Measurements from ENCODE around the gene LGI1.
A peak's percentile ranks its signal among the peaks of the same experiment; 100 is the strongest.

Gene LGI1

GRCh38 chr10:93777092-93777491, 19.4 kb downstream of the LGI1 start:
- Histone ChIP-seq H3K9me3 (ENCODE audit: insufficient read depth, low read length) (no peaks in the 10 kb centered on the region), H3K4me3 (ENCODE audit: insufficient read length, low read depth) (no peak overlapping the region), H3K36me3 (ENCODE audit: insufficient read depth, insufficient read length, low read length) (no peaks in the 10 kb centered on the region), H3K9ac (ENCODE audit: insufficient read length, low read depth) (no peak overlapping the region), H3K4me1 (ENCODE audit: insufficient read depth, insufficient read length) (no peaks in the 10 kb centered on the region), H3K27me3 (ENCODE audit: insufficient read depth, insufficient read length) (no peaks in the 10 kb centered on the region)
- DNase-seq (ENCODE audit: low read depth, low spot score) = no peak
- TF ChIP-seq ZNF274 (IDR thresholded peaks at IDR 0.05; ENCODE audit: low read depth, low read length) (no peak), SUZ12 (IDR thresholded peaks at IDR 0.05; ENCODE audit: extremely low read depth, insufficient read depth, insufficient read length) (no peak)

DNA sequence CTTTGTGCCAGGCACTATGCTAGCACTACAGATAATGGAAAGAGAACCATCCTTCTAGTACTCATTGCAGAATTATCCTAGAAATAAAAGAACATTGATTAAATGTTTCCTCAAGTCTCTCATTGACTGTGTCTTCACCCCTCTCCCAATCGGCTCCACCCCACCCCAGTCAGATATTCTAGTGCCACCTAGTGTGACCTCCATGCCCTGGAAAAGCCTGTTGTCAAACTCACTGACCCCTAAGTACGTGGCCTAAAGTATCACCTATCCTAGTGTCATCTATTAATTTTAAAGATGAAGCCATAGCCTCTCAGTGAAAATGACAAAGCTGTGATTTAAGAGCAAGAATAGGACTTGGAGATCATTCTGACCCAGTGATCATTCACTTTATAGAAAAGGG, 26.3 kb downstream of the LGI1 start:
- TF ChIP-seq SUZ12 (IDR thresholded peaks at IDR 0.05; ENCODE audit: extremely low read depth, insufficient read depth, insufficient read length) = no peak

DNA sequence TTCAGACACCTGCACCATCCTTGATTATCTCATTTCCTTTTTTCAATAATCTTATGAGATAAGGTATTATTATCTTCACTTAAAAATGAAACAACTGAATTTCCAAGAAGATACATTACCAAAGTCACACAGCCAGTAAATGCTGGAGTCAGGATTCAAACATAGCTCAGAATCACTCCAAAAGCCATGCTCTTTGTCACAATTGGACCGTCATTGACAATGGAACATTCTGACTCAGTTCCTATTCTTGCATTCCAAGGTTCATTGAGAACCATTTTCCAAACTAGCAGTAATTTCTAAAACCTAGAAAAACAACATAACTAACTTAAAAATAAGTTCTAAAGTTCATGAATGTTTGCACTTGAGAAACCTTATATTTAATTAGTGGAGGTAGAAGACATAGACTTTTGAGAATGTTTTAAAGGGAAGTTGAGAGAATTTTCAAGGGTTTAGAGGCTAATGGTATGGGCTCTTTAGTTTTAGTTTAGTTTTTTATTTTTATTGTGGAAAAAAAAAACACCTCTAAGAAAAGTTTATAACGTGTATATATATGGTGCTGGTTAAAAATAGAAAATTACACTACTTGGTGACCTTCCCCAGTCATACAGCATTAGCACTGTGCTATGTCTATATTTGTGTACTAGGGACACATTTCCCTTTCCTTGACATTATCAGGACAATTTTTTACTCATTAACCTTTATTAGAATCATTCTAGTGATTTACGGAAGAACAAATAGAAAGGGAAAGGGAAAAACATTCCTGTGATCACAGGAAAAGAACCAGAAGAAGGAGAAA, 30.9 kb downstream of the LGI1 start:
- no peak for TF ChIP-seq SUZ12 (IDR thresholded peaks at IDR 0.05; ENCODE audit: extremely low read depth, insufficient read depth, insufficient read length)
- Histone ChIP-seq H3K9ac (ENCODE audit: insufficient read length, low read depth) (no peak overlapping the region), H3K9me3 (ENCODE audit: insufficient read depth, low read length) (no peaks in the 10 kb centered on the region), H3K27me3 (ENCODE audit: insufficient read depth, insufficient read length) (no peaks in the 10 kb centered on the region), H3K4me1 (ENCODE audit: insufficient read depth, insufficient read length) (no peaks in the 10 kb centered on the region), H3K4me3 (ENCODE audit: insufficient read length, low read depth) (no peak overlapping the region), H3K36me3 (ENCODE audit: insufficient read depth, insufficient read length, low read length) (no peaks in the 10 kb centered on the region)
- no peak for DNase-seq (ENCODE audit: low read depth, low spot score)

More for the DNA sequence above, 26.3 kb downstream of the LGI1 start:
- no peak for DNase-seq (ENCODE audit: low read depth, low spot score)
- no peaks in the 10 kb centered on the region for H3K4me1 ChIP-seq (ENCODE audit: insufficient read depth, insufficient read length)
- no peak overlapping the region for H3K4me3 ChIP-seq (ENCODE audit: insufficient read length, low read depth)
- no peaks in the 10 kb centered on the region for H3K36me3 ChIP-seq (ENCODE audit: insufficient read depth, insufficient read length, low read length)
- no peaks in the 10 kb centered on the region for H3K27me3 ChIP-seq (ENCODE audit: insufficient read depth, insufficient read length)
- H3K9me3 ChIP-seq (ENCODE audit: insufficient read depth, low read length) = no peaks in the 10 kb centered on the region
- no peak overlapping the region for H3K9ac ChIP-seq (ENCODE audit: insufficient read length, low read depth)

- no peak overlapping the region for H3K4me3 ChIP-seq (ENCODE audit: insufficient read length, low read depth)
- no peaks in the 10 kb centered on the region for H3K9me3 ChIP-seq (ENCODE audit: insufficient read depth, low read length)
- H3K9ac ChIP-seq (ENCODE audit: insufficient read length, low read depth) = no peak overlapping the region
- H3K4me1 ChIP-seq (ENCODE audit: insufficient read depth, insufficient read length) = no peaks in the 10 kb centered on the region
- H3K36me3 ChIP-seq (ENCODE audit: insufficient read depth, insufficient read length, low read length) = no peaks in the 10 kb centered on the region
- TF ChIP-seq ZNF274 (IDR thresholded peaks at IDR 0.05; ENCODE audit: low read depth, low read length) (no peak), SUZ12 (IDR thresholded peaks at IDR 0.05; ENCODE audit: extremely low read depth, insufficient read depth, insufficient read length) (no peak), YY1 (IDR thresholded peaks at IDR 0.05; ENCODE audit: insufficient read depth, insufficient read length) (no peak)
- no peaks in the 10 kb centered on the region for H3K27me3 ChIP-seq (ENCODE audit: insufficient read depth, insufficient read length)
- DNase-seq (ENCODE audit: low read depth, low spot score) = peak; percentile 55
Measured at GRCh38 chr10:93790439-93790838, 32.7 kb downstream of the LGI1 start.

DNA sequence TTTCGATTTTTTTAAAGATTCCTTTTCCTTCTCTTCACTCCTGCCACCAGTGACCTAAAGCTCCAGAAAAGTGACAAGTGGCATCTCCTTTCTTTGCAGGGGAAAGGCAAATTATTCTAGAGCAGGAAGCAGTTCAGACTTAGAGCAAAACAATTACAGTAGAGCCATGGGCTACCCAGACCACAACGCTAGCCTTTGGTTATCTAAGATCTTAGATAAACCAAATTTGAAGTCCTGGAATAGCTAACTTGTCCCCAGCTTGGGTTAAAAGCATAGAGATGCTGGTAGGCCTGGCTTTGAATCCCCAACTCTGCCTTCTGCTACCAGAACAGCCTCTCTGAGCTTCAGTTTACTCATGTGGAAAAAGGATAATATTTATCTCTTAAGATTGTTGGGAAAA, 38.4 kb downstream of the LGI1 start:
- DNase-seq (ENCODE audit: low read depth, low spot score) = no peak
- H3K27me3 ChIP-seq (ENCODE audit: insufficient read depth, insufficient read length) = no peaks in the 10 kb centered on the region
- no peaks in the 10 kb centered on the region for H3K9me3 ChIP-seq (ENCODE audit: insufficient read depth, low read length)
- H3K36me3 ChIP-seq (ENCODE audit: insufficient read depth, insufficient read length, low read length) = no peaks in the 10 kb centered on the region
- no peak overlapping the region for H3K9ac ChIP-seq (ENCODE audit: insufficient read length, low read depth)
- TF ChIP-seq YY1 (IDR thresholded peaks at IDR 0.05; ENCODE audit: insufficient read depth, insufficient read length) (no peak), SUZ12 (IDR thresholded peaks at IDR 0.05; ENCODE audit: extremely low read depth, insufficient read depth, insufficient read length) (no peak), ZNF274 (IDR thresholded peaks at IDR 0.05; ENCODE audit: low read depth, low read length) (no peak)
- no peak overlapping the region for H3K4me3 ChIP-seq (ENCODE audit: insufficient read length, low read depth)
- no peaks in the 10 kb centered on the region for H3K4me1 ChIP-seq (ENCODE audit: insufficient read depth, insufficient read length)

DNA sequence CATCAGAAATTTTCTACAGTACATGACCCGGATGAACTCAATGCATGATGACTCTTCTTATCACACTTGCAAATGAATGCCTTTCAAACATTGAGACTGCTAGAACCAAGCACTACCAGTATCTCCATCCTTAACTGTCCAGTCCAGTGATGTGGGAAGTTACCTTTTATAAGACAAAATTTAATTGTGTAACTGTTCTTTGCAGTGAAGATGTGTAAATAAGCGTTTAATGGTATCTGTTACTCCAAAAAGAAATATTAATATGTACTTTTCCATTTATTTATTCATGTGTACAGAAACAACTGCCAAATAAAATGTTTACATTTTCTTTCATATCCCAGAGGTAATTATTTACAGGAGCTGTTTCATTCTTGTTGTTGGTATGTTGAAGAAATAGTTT, 40.1 kb downstream of the LGI1 start:
- Histone ChIP-seq H3K4me1 (ENCODE audit: insufficient read depth, insufficient read length) (no peaks in the 10 kb centered on the region), H3K36me3 (ENCODE audit: insufficient read depth, insufficient read length, low read length) (no peaks in the 10 kb centered on the region), H3K27me3 (ENCODE audit: insufficient read depth, insufficient read length) (no peaks in the 10 kb centered on the region), H3K9me3 (ENCODE audit: insufficient read depth, low read length) (no peaks in the 10 kb centered on the region), H3K4me3 (ENCODE audit: insufficient read length, low read depth) (no peak overlapping the region), H3K9ac (ENCODE audit: insufficient read length, low read depth) (no peak overlapping the region)
- no peak for DNase-seq (ENCODE audit: low read depth, low spot score)
- TF ChIP-seq ZNF274 (IDR thresholded peaks at IDR 0.05; ENCODE audit: low read depth, low read length) = no peak
- TF ChIP-seq YY1 (IDR thresholded peaks at IDR 0.05; ENCODE audit: insufficient read depth, insufficient read length) = no peak
- no peak for TF ChIP-seq SUZ12 (IDR thresholded peaks at IDR 0.05; ENCODE audit: extremely low read depth, insufficient read depth, insufficient read length)

GRCh38 chr10:93799155-93799708, 41.5 kb downstream of the LGI1 start:
- no peaks in the 10 kb centered on the region for H3K36me3 ChIP-seq (ENCODE audit: insufficient read depth, insufficient read length, low read length)
- no peaks in the 10 kb centered on the region; the same call in 1 of the 2 replicates for H3K9me3 ChIP-seq (ENCODE audit: insufficient read depth, low read length)
- no peak overlapping the region for H3K4me3 ChIP-seq (ENCODE audit: insufficient read length, low read depth)
- H3K9ac ChIP-seq (ENCODE audit: insufficient read length, low read depth) = no peak overlapping the region
- H3K4me1 ChIP-seq (ENCODE audit: insufficient read depth, insufficient read length) = no peaks in the 10 kb centered on the region
- TF ChIP-seq YY1 (IDR thresholded peaks at IDR 0.05; ENCODE audit: insufficient read depth, insufficient read length) = no peak
- no peak for TF ChIP-seq SUZ12 (IDR thresholded peaks at IDR 0.05; ENCODE audit: extremely low read depth, insufficient read depth, insufficient read length)
- no peak for TF ChIP-seq ZNF274 (IDR thresholded peaks at IDR 0.05; ENCODE audit: low read depth, low read length)
- DNase-seq (ENCODE audit: low read depth, low spot score) = no peak
- H3K27me3 ChIP-seq (ENCODE audit: insufficient read depth, insufficient read length) = no peaks in the 10 kb centered on the region

Measured in NT2/D1 (cell line).